ENCODE data around the gene GFM1. TPM values are rescaled to one million over a fixed set of nuclear protein-coding genes. Genes with fewer than 3 reads are reported as not detected.

The GFM1 gene
- total RNA-seq, 2 experiments from 2014 or later, result 48.4 to 56.1 TPM

DNA sequence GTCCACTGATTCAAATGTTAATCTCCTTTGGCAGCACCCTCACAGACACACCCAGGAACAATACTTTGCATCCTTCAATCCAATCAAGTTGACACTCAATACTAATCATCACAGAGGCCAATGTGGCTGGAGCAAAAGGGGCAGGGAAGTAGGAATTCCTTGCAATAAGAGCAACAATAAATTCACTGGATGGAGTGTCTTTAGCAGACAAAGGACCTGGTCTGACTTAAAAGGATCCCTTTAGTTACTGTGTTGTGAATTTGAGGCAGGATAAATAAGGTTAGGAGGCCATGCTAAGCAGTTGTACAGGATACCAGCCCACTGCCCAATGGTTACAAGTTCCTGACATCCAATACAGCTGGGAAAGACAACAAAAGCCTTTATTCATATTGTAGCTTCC is 12.3 kb upstream of the GFM1 start:
- Mint-ChIP-seq H3K9me3 (no peaks in the 10 kb centered on the region), H3K27me3 (peaks cover 5% of the 10 kb centered on the region), H3K36me3 (ENCODE audit: low read depth) (no peaks in the 10 kb centered on the region), H3K4me1 (ENCODE audit: low read depth) (no peaks in the 10 kb centered on the region), H3K4me3 (no peak overlapping the region), H3K27ac (no peak overlapping the region)
- DNase-seq (no peak), ATAC-seq (no peak)
- TF ChIP-seq, protein P1, sequence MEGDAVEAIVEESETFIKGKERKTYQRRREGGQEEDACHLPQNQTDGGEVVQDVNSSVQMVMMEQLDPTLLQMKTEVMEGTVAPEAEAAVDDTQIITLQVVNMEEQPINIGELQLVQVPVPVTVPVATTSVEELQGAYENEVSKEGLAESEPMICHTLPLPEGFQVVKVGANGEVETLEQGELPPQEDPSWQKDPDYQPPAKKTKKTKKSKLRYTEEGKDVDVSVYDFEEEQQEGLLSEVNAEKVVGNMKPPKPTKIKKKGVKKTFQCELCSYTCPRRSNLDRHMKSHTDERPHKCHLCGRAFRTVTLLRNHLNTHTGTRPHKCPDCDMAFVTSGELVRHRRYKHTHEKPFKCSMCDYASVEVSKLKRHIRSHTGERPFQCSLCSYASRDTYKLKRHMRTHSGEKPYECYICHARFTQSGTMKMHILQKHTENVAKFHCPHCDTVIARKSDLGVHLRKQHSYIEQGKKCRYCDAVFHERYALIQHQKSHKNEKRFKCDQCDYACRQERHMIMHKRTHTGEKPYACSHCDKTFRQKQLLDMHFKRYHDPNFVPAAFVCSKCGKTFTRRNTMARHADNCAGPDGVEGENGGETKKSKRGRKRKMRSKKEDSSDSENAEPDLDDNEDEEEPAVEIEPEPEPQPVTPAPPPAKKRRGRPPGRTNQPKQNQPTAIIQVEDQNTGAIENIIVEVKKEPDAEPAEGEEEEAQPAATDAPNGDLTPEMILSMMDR (IDR thresholded peaks at IDR 0.05), result no peak
- POLR2A ChIA-PET, result no interaction called here
- CTCF ChIA-PET, result no interaction called here
- intact Hi-C loops (cut with micrococcal nuclease), result no loop called here

DNA sequence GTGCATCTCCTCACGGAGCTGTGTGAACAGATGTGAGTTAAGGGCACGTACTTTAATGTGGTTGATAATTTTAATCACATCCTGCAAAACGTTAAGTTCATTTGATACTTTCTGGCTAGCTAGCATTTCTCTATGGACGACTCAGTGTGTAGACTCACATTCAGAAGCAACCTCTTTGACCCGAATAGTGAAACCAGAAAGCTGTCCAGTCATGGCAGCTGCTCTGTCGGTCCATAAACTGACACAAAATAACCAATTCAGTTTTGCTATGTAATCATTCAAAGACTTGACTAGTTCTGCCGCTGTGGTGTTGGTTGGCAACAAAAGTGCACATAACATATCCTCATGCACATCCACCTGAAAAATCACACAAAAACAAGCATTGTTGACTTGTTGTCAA is 3.7 kb upstream of the GFM1 start:
- no peak for DNase-seq
- Mint-ChIP-seq H3K9me3 (no peaks in the 10 kb centered on the region), H3K27me3 (no peaks in the 10 kb centered on the region), H3K36me3 (ENCODE audit: low read depth) (peaks cover 2% of the 10 kb centered on the region), H3K27ac (no peak overlapping the region), H3K4me3 (no peak overlapping the region), H3K4me1 (ENCODE audit: low read depth) (peaks cover 14% of the 10 kb centered on the region)
- TF ChIP-seq, protein P1 (IDR thresholded peaks at IDR 0.05), result no peak
- ChIA-PET CTCF (no interaction called here), POLR2A (no interaction called here)
- intact Hi-C loops (cut with micrococcal nuclease), result loop anchor here (5.0 kb wide), 1 partner anchor 98 kb away; no protein-coding TSS in a partner anchor
- ATAC-seq, result no peak

DNA sequence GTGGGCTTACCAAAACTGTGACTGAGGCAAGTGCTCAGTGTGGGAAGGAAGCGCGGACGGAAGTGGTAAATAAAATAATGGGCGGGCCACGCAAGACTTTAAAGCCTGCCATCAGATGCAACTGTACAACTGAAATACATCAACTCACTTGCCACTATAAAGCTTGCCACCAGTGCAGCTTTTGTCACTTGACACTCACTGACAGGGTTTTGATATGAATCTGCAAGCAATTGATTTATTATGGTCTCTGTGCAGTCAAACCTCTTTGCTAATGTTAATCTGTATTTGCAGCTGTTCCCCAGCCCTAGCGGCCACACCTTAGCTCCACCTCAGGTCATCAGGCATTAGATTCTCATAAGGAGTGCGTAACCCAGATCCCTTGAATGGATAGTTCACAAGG is 2.3 kb upstream of the GFM1 start:
- H3K36me3 Mint-ChIP-seq (ENCODE audit: low read depth), result peaks cover 2% of the 10 kb centered on the region
- no peaks in the 10 kb centered on the region for H3K9me3 Mint-ChIP-seq
- TF ChIP-seq, protein P1 (IDR thresholded peaks at IDR 0.05), result no peak
- CTCF ChIA-PET, result interaction anchor here (0.9 kb wide), 3 partner anchors 18 to 102 kb away, joined by 3 to 4 read pairs (median 4); no protein-coding TSS in a partner anchor
- no peak for ATAC-seq
- H3K4me1 Mint-ChIP-seq (ENCODE audit: low read depth), result peaks cover 25% of the 10 kb centered on the region
- H3K4me3 Mint-ChIP-seq, result no peak overlapping the region
- H3K27ac Mint-ChIP-seq, result peak overlapping the region; percentile 40
- intact Hi-C loops (cut with micrococcal nuclease), result loop anchor here (5.0 kb wide), 1 partner anchor 100 kb away; no protein-coding TSS in a partner anchor
- no peaks in the 10 kb centered on the region for H3K27me3 Mint-ChIP-seq
- POLR2A ChIA-PET, result no interaction called here
- peak; percentile 18 for DNase-seq

DNA sequence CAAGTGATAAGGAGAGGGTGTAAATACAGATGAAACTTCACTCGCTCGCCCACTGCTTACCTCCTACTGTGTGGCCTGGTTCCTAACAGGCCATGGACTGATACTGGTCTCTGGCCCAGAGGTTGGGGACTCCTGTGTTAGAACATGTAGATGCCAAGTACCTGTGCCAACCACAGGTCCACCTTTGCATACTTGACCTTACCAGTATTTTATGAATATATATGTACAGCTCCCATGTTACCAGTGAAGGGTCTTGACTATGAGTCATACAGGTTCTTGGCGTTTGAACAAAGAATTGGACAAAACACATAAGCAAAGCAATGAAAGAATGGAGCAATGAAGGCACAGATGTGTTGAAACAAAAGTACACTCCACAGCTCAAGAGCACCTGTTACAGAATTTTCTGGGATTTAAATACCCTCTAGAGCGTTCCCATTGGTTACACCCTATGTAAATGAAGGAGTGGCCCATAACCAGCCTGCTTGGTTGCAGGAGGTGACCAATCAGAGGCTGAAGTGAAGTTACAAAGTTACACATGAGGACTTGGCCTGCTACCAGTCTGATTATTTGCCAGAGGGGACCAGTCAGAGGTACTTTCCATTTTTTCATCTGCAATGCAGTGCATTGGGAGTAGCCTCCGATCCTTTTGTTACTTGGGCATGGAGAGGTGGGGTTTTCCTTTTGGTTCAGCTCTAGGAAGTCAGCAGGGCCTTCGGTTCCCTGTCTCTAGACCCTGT is 1.7 kb upstream of the GFM1 start:
- ATAC-seq (no peak), DNase-seq (no peak)
- ChIA-PET CTCF (interaction anchor here (0.9 to 4.4 kb wide), 3 partner anchors 17 to 102 kb away, joined by 3 to 65 read pairs (median 4); no protein-coding TSS in a partner anchor), POLR2A (no interaction called here)
- peaks cover 30% of the 10 kb centered on the region for H3K4me1 Mint-ChIP-seq (ENCODE audit: low read depth)
- intact Hi-C loops (cut with micrococcal nuclease), result loop anchor here (5.0 kb wide), 1 partner anchor 100 kb away; no protein-coding TSS in a partner anchor
- no peaks in the 10 kb centered on the region for H3K9me3 Mint-ChIP-seq
- no peak overlapping the region for H3K27ac Mint-ChIP-seq
- TF ChIP-seq, protein P1 (IDR thresholded peaks at IDR 0.05), result no peak
- peaks cover 7% of the 10 kb centered on the region for H3K36me3 Mint-ChIP-seq (ENCODE audit: low read depth)
- H3K4me3 Mint-ChIP-seq, result no peak overlapping the region
- no peaks in the 10 kb centered on the region for H3K27me3 Mint-ChIP-seq

DNA sequence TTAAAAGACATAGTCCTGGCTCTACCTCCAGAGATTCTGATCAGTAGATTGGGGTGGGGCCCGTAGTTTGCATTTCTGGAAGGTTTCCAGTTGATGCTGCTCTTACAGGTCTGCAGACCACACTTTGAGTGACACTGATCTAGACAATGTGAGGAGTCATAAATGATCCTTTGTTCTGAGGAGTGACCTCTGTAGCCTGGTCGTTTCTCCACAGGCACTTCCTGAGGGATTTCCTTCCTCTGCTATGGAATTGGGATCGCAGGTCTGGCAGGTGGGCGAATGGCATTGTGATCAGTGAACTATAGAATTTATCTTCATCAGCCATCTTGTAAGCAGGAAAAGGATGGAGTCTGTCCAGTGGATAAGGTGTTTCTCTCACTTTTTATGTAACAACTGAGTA is 5.5 kb downstream of the GFM1 start:
- Mint-ChIP-seq H3K27me3 (no peaks in the 10 kb centered on the region), H3K36me3 (ENCODE audit: low read depth) (peaks cover 35% of the 10 kb centered on the region), H3K4me1 (ENCODE audit: low read depth) (peaks cover 38% of the 10 kb centered on the region), H3K9me3 (no peaks in the 10 kb centered on the region), H3K27ac (peak overlapping the region; percentile 13), H3K4me3 (no peak overlapping the region)
- TF ChIP-seq, protein P1 (IDR thresholded peaks at IDR 0.05), result no peak
- CTCF ChIA-PET, result interaction anchor here (2.5 kb wide), 1 partner anchor 10 kb away, joined by 17 read pairs; no protein-coding TSS in a partner anchor
- POLR2A ChIA-PET, result no interaction called here
- DNase-seq, result no peak
- intact Hi-C loops (cut with micrococcal nuclease), result no loop called here
- no peak for ATAC-seq

Data from activated CD8-positive, alpha-beta T cell treated with anti-CD3 and anti-CD28 coated beads for 36 hours (primary cell).